OCI-LY7 (cell line): Measurements from ENCODE around the gene FKBP1B. TPM values are rescaled to one million over a fixed set of nuclear protein-coding genes. Genes with fewer than 3 reads are reported as not detected.

Experiments
- BruUV-seq: library from RNA; stranded (reverse); fragments of 400-500 nt; replicated peaks from 2 replicates; lab custom pipeline; 2021; lab: Mats Ljungman, UMichigan
- CTCF ChIA-PET: fragments of 300-600 bp; sonication (Branson Sonifier 250); formaldehyde crosslinking; loops from one replicate; lab custom pipeline; 2022; ENCODE audit warnings: antibody characterized with exemption; ENCODE audit not compliant: unreplicated experiment; lab: Charles Lee
- POLR2A ChIA-PET: fragments of 300-600 bp; sonication (Branson Sonifier 250); formaldehyde crosslinking; loops from one replicate; lab custom pipeline; 2022; ENCODE audit warnings: antibody characterized with exemption; lab: Charles Lee
- DNase-seq: peaks from one replicate; pipeline ENCODE4 v3.0.0-alpha.2; 2015; ENCODE audit warnings: low spot score
- H2AFZ ChIP-seq: fragments of 200-600 bp; sonication (generic), shearing (Covaris generic); 2 replicates; pipeline ENCODE4 v1.6.1; 2014; ENCODE audit warnings: mild to moderate bottlenecking, antibody characterized with exemption, low read length, moderate library complexity
- H3K27ac ChIP-seq: fragments of 200-600 bp; sonication (generic); 2 replicates; pipeline ENCODE4 v1.5.1; 2014; ENCODE audit warnings: mixed run types, low read depth, mild to moderate bottlenecking, moderate library complexity, low read length, inconsistent platforms; ENCODE audit not compliant: poor library complexity, severe bottlenecking
- H3K36me3 ChIP-seq: fragments of 200-600 bp; sonication (generic); 2 replicates; pipeline ENCODE4 v1.6.1; 2014; ENCODE audit warnings: mild to moderate bottlenecking, antibody characterized with exemption, low read length, moderate library complexity, mixed read lengths; ENCODE audit not compliant: insufficient read depth
- H3K4me1 ChIP-seq: fragments of 200-600 bp; sonication (generic); 2 replicates; pipeline ENCODE4 v1.5.1; 2014; ENCODE audit warnings: mild to moderate bottlenecking, low read length; ENCODE audit not compliant: insufficient read depth, poor library complexity, severe bottlenecking
- H3K4me2 ChIP-seq: fragments of 200-600 bp; sonication (generic); 2 replicates; pipeline ENCODE4 v1.6.1; 2014; ENCODE audit warnings: mild to moderate bottlenecking, low read length
- H3K4me3 ChIP-seq: fragments of 200-600 bp; sonication (generic); 2 replicates; pipeline ENCODE4 v1.5.1; 2014; ENCODE audit warnings: mild to moderate bottlenecking, low read depth, low read length; ENCODE audit not compliant: poor library complexity, severe bottlenecking
- H3K79me2 ChIP-seq: fragments of 200-600 bp; sonication (generic); 2 replicates; pipeline ENCODE4 v1.6.1; 2016; ENCODE audit warnings: low read depth, mild to moderate bottlenecking, low read length, moderate library complexity, mixed read lengths; ENCODE audit not compliant: insufficient read depth
- H3K9me2 ChIP-seq: fragments of 200-600 bp; sonication (generic); 2 replicates; pipeline ENCODE4 v1.6.1; 2016; ENCODE audit warnings: mild to moderate bottlenecking, low read length, mixed read lengths; ENCODE audit not compliant: insufficient read depth
- H3K9me3 ChIP-seq: fragments of 200-600 bp; sonication (generic); 2 replicates; pipeline ENCODE4 v1.6.1; 2014; ENCODE audit warnings: mild to moderate bottlenecking, mixed run types, low read length, mixed read lengths
- H4K20me1 ChIP-seq: fragments of 200-600 bp; sonication (generic); 2 replicates; pipeline ENCODE4 v1.6.1; 2014; ENCODE audit warnings: mild to moderate bottlenecking, antibody characterized with exemption, low read length, moderate library complexity, mixed read lengths; ENCODE audit not compliant: insufficient read depth
- EZH2phosphoT487 ChIP-seq: fragments of 200-600 bp; sonication (generic); IDR thresholded peaks from 2 replicates; pipeline ENCODE4 v1.6.1; 2018; ENCODE audit warnings: low read depth, borderline replicate concordance, mild to moderate bottlenecking, mixed run types, antibody characterized with exemption, low read length, moderate library complexity, mixed read lengths
- intact Hi-C: fragments of 100-400 bp; cut with micrococcal nuclease; formaldehyde crosslinking; loops from one replicate; pipeline ENCODE4 v1.10.0; 2022; ENCODE audit not compliant: unreplicated experiment
- total RNA-seq, 2 experiments: library from RNA; depleted of rRNA in 1 of 2; stranded (reverse); fragments of >200 nt in 1 of 2; shearing (Covaris generic) in 1 of 2; gene quantifications; 2 replicates each; pipeline ENCODE4 v1.2.3, GENCODE V29; 2014 to 2022
- TF ChIP-seq, protein P1 (sequence below): fragments of 200-600 bp; sonication (generic); conservative IDR thresholded peaks from 2 replicates; pipeline ENCODE4 v1.5.1; 2014; ENCODE audit warnings: mild to moderate bottlenecking, antibody characterized with exemption, low read length, moderate library complexity, mixed read lengths

FKBP1B gene
- total RNA-seq, 2 experiments from 2014 or later, result 1.5 to 3.2 TPM

GRCh38 chr2:24016376-24016761 lies 33.2 kb upstream of the FKBP1B start:
- Histone ChIP-seq H2AFZ (no peak overlapping the region), H3K4me1 (no peaks in the 10 kb centered on the region), H3K27ac (no peak overlapping the region), H4K20me1 (no peaks in the 10 kb centered on the region), H3K9me2 (no peaks in the 10 kb centered on the region), H3K4me2 (no peak overlapping the region), H3K4me3 (no peak overlapping the region), H3K36me3 (no peaks in the 10 kb centered on the region), H3K9me3 (no peaks in the 10 kb centered on the region), H3K79me2 (no peaks in the 10 kb centered on the region)
- intact Hi-C loops, result no loop called here
- ChIA-PET CTCF (no interaction called here), POLR2A (no interaction called here)
- no peak for DNase-seq
- no TSS peak for BruUV-seq
- TF ChIP-seq, protein P1, sequence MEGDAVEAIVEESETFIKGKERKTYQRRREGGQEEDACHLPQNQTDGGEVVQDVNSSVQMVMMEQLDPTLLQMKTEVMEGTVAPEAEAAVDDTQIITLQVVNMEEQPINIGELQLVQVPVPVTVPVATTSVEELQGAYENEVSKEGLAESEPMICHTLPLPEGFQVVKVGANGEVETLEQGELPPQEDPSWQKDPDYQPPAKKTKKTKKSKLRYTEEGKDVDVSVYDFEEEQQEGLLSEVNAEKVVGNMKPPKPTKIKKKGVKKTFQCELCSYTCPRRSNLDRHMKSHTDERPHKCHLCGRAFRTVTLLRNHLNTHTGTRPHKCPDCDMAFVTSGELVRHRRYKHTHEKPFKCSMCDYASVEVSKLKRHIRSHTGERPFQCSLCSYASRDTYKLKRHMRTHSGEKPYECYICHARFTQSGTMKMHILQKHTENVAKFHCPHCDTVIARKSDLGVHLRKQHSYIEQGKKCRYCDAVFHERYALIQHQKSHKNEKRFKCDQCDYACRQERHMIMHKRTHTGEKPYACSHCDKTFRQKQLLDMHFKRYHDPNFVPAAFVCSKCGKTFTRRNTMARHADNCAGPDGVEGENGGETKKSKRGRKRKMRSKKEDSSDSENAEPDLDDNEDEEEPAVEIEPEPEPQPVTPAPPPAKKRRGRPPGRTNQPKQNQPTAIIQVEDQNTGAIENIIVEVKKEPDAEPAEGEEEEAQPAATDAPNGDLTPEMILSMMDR, result no peak
- TF ChIP-seq EZH2phosphoT487, result no peak

DNA sequence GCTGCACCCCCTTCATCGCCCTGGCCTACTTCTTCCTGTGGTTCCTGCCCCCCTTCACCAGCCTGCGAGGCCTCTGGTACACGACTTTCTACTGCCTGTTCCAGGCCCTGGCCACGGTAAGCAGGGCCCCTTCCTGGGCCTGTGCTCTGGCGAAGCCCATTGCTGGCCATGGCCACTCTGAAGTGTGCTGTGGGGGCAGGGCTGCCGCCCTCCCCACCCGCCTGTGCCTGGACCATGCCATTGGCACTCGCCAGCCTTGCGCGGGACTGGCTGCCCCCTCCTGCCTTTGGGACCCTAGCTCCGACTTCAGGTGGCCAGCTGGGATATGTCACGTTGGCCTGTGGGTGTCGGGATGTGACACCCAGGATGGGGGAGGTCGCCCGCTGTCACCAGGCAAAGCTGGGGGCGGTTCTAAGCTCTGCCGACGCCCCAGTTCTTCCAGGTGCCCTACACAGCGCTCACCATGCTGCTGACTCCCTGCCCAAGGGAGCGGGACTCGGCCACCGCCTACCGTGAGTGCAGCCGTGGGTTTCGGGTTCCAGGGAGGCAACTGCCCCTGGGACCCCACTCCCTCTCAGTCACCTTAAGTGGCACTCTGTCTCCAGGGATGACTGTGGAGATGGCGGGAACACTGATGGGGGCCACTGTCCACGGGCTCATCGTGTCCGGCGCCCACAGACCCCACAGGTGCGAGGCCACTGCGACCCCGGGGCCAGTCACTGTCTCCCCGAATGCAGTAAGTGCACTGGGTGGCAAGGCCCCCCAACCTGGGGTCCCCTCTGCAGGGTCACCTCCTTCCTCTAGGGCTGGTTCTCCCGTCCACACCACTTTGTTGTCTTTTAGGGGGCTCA lies 32.5 kb upstream of the FKBP1B start:
- H3K36me3 ChIP-seq, result no peaks in the 10 kb centered on the region
- no peaks in the 10 kb centered on the region for H3K79me2 ChIP-seq
- H3K4me2 ChIP-seq, result no peak overlapping the region
- no peaks in the 10 kb centered on the region for H3K9me2 ChIP-seq
- H3K9me3 ChIP-seq, result no peaks in the 10 kb centered on the region
- no peak for DNase-seq
- H3K4me1 ChIP-seq, result no peaks in the 10 kb centered on the region
- intact Hi-C loops, result no loop called here
- ChIA-PET POLR2A (no interaction called here), CTCF (interaction anchor here (0.5 kb wide), 1 partner anchor 89 kb away, joined by 3 read pairs; no protein-coding TSS in a partner anchor)
- no peak overlapping the region for H3K27ac ChIP-seq
- no peaks in the 10 kb centered on the region for H4K20me1 ChIP-seq
- H2AFZ ChIP-seq, result no peak overlapping the region
- no TSS peak for BruUV-seq
- TF ChIP-seq, protein P1, result no peak
- TF ChIP-seq EZH2phosphoT487, result no peak
- no peak overlapping the region for H3K4me3 ChIP-seq

GRCh38 chr2:24017711-24018110 lies 31.8 kb upstream of the FKBP1B start:
- Histone ChIP-seq H3K36me3 (no peaks in the 10 kb centered on the region), H3K79me2 (no peaks in the 10 kb centered on the region), H3K4me1 (no peaks in the 10 kb centered on the region), H2AFZ (no peak overlapping the region), H3K9me3 (no peaks in the 10 kb centered on the region), H3K27ac (no peak overlapping the region), H3K4me3 (no peak overlapping the region), H3K4me2 (no peak overlapping the region), H4K20me1 (no peaks in the 10 kb centered on the region), H3K9me2 (no peaks in the 10 kb centered on the region)
- no TSS peak for BruUV-seq
- DNase-seq, result no peak
- ChIA-PET CTCF (interaction anchor here (0.5 kb wide), 1 partner anchor 90 kb away, joined by 3 read pairs; no protein-coding TSS in a partner anchor), POLR2A (no interaction called here)
- intact Hi-C loops, result no loop called here
- TF ChIP-seq EZH2phosphoT487, result no peak
- TF ChIP-seq, protein P1, result no peak
